Sigmoid colon (tissue), 7 donors: Measurements from ENCODE around the gene SRC. TPM values are rescaled to one million over a fixed set of nuclear protein-coding genes. Genes with fewer than 3 reads are reported as not detected.

Experiments
- DNase-seq: peaks from one replicate; pipeline ENCODE4 v3.0.0-alpha.2; 2019
- H3K27ac ChIP-seq, 4 donors: fragments of 200-600 bp; sonication (generic); one replicate each; pipeline ENCODE4 v1.5.1; 2016 to 2019; ENCODE audit warnings: mild to moderate bottlenecking in 1 of 4
- H3K27me3 ChIP-seq, 3 donors: fragments of 200-600 bp; sonication (generic); one replicate each; pipeline ENCODE4 v1.5.1; 2019; ENCODE audit warnings: mild to moderate bottlenecking in 1 of 3
- H3K36me3 ChIP-seq, 4 donors: fragments of 200-600 bp; sonication (generic); one replicate each; pipeline ENCODE4 v1.5.1; 2016 to 2019
- H3K4me1 ChIP-seq, 4 donors: fragments of 200-600 bp; sonication (generic); one replicate each; pipeline ENCODE4 v1.5.1; 2017 to 2019
- H3K4me3 ChIP-seq, 4 donors: fragments of 200-600 bp; sonication (generic); one replicate each; pipeline ENCODE4 v1.5.1; 2017 to 2019; ENCODE audit warnings: mild to moderate bottlenecking in 2 of 4, moderate library complexity in 1 of 4
- H3K9me3 ChIP-seq, 4 donors: fragments of 200-600 bp in 3 of 4; sonication (generic) in 3 of 4; one replicate each; pipeline versions ENCODE4 v1.5.1 to v1.6.1; 2013 to 2019
- CTCF ChIP-seq, 4 experiments: fragments of 450-650 bp in 3 of 4; fragments of 200-600 bp in 1 of 4; IDR thresholded peaks; one replicate each; pipeline ENCODE4 v1.5.1; 2016 to 2019; ENCODE audit warnings: antibody characterized with exemption in 4 of 4, mild to moderate bottlenecking in 3 of 4, moderate library complexity in 2 of 4
- EP300 ChIP-seq, 4 donors: sonication (generic); formaldehyde crosslinking; IDR thresholded peaks; one replicate each; pipeline ENCODE4 v1.6.1; 2017; ENCODE audit warnings: antibody characterized with exemption in 4 of 4
- POLR2A ChIP-seq, 2 donors: fragments of 450-650 bp; IDR thresholded peaks; one replicate each; pipeline ENCODE4 v1.6.1; 2016; ENCODE audit warnings: antibody characterized with exemption in 2 of 2, mild to moderate bottlenecking in 2 of 2, moderate library complexity in 2 of 2
- POLR2AphosphoS5 ChIP-seq, 4 donors: sonication (generic); formaldehyde crosslinking; IDR thresholded peaks; one replicate each; pipeline ENCODE4 v1.6.1; 2017; ENCODE audit warnings: antibody characterized with exemption in 4 of 4
- WGBS, 2 donors: extraction: QIAGEN DNeasy Blood & Tissue Kit; methylation state at CpG; one replicate each; pipeline ENCODE4 v1.1.7; 2013; 5-methylcytosine and 5-hydroxymethylcytosine counted together
- intact Hi-C: fragments of 100-400 bp; cut with DNase I; formaldehyde crosslinking; loops from one replicate; pipeline ENCODE4 v1.15.1; 2023
- polyA plus RNA-seq, 3 donors: library from polyadenylated mRNA; stranded (reverse); fragments of 200-250 nt; gene quantifications; one replicate each; pipeline ENCODE4 v1.2.3, GENCODE V29; 2013
- total RNA-seq, 4 donors: library from RNA; depleted of rRNA; stranded (reverse); fragments of >200 nt; gene quantifications; one replicate each; pipeline ENCODE4 v1.1.0, GENCODE V29; 2016
- donor health status: healthy with polysubstance abuse.
- donor health status: Bipolar disorder and iron deficiency.
- donor health status: healthy.

SRC gene
- total and polyA plus RNA-seq, 7 donors, result 28.1 to 91.8 (median 52.3) TPM

- Histone ChIP-seq H3K27me3 (no peaks in the 10 kb centered on the region), H3K36me3 (no peaks in the 10 kb centered on the region), H3K4me1 (no peaks in the 10 kb centered on the region), H3K4me3 (no peak overlapping the region), H3K27ac (no peak overlapping the region), H3K9me3 (no peaks in the 10 kb centered on the region)
- TF ChIP-seq POLR2A (IDR thresholded peaks at IDR 0.05), result no peak
- TF ChIP-seq CTCF (IDR thresholded peaks at IDR 0.05), result no peak
- TF ChIP-seq POLR2AphosphoS5 (IDR thresholded peaks at IDR 0.05), result no peak
- TF ChIP-seq EP300 (IDR thresholded peaks at IDR 0.05), result no peak
- WGBS, 2 donors, result 82 to 84% methylated on average over 23 of the region's 23 CpGs
- no peak for DNase-seq
- intact Hi-C loops, result no loop called here
Observed at GRCh38 chr20:37439223-37439933, 93.4 kb downstream of the SRC start.

GRCh38 chr20:37441023-37441422, 95.1 kb downstream of the SRC start:
- Histone ChIP-seq H3K9me3 (no peaks in the 10 kb centered on the region), H3K4me3 (no peak overlapping the region), H3K36me3 (no peaks in the 10 kb centered on the region), H3K27ac (no peak overlapping the region), H3K27me3 (no peaks in the 10 kb centered on the region), H3K4me1 (no peaks in the 10 kb centered on the region)
- DNase-seq, result no peak
- intact Hi-C loops, result no loop called here
- TF ChIP-seq POLR2AphosphoS5 (IDR thresholded peaks at IDR 0.05) (no peak), CTCF (IDR thresholded peaks at IDR 0.05) (no peak), EP300 (IDR thresholded peaks at IDR 0.05) (no peak), POLR2A (IDR thresholded peaks at IDR 0.05) (no peak)
- 96% methylated on average over 4 of the region's 4 CpGs for WGBS, 2 donors

- DNase-seq, result no peak
- no peak overlapping the region for H3K4me3 ChIP-seq
- TF ChIP-seq POLR2AphosphoS5 (IDR thresholded peaks at IDR 0.05) (no peak), EP300 (IDR thresholded peaks at IDR 0.05) (no peak), CTCF (IDR thresholded peaks at IDR 0.05) (no peak), POLR2A (IDR thresholded peaks at IDR 0.05) (no peak)
- intact Hi-C loops, result no loop called here
- no peak overlapping the region for H3K27ac ChIP-seq
- H3K36me3 ChIP-seq, result no peaks in the 10 kb centered on the region
- WGBS, 2 donors, result 77 to 85% methylated on average over 1 of the region's 1 CpG
- H3K9me3 ChIP-seq, result no peaks in the 10 kb centered on the region
- H3K27me3 ChIP-seq, result no peaks in the 10 kb centered on the region
- no peaks in the 10 kb centered on the region for H3K4me1 ChIP-seq
Observed at GRCh38 chr20:37442547-37442946, 96.6 kb downstream of the SRC start.

- Histone ChIP-seq H3K27ac (no peak overlapping the region), H3K36me3 (no peaks in the 10 kb centered on the region), H3K4me1 (no peaks in the 10 kb centered on the region), H3K4me3 (no peak overlapping the region), H3K9me3 (no peaks in the 10 kb centered on the region), H3K27me3 (no peaks in the 10 kb centered on the region)
- intact Hi-C loops, result no loop called here
- WGBS, 2 donors, result 81 to 91% methylated on average over 3 of the region's 3 CpGs
- TF ChIP-seq POLR2AphosphoS5 (IDR thresholded peaks at IDR 0.05), result no peak
- no peak for TF ChIP-seq CTCF (IDR thresholded peaks at IDR 0.05)
- no peak for TF ChIP-seq POLR2A (IDR thresholded peaks at IDR 0.05)
- no peak for TF ChIP-seq EP300 (IDR thresholded peaks at IDR 0.05)
- DNase-seq, result no peak
Observed at GRCh38 chr20:37442986-37443385, 97.0 kb downstream of the SRC start.

- Histone ChIP-seq H3K4me3 (no peak overlapping the region), H3K27me3 (no peaks in the 10 kb centered on the region), H3K27ac (no peak overlapping the region), H3K36me3 (no peaks in the 10 kb centered on the region), H3K4me1 (no peaks in the 10 kb centered on the region), H3K9me3 (no peaks in the 10 kb centered on the region)
- 82 to 88% methylated on average over 4 of the region's 4 CpGs for WGBS, 2 donors
- intact Hi-C loops, result no loop called here
- no peak for TF ChIP-seq CTCF (IDR thresholded peaks at IDR 0.05)
- TF ChIP-seq EP300 (IDR thresholded peaks at IDR 0.05), result no peak
- no peak for TF ChIP-seq POLR2A (IDR thresholded peaks at IDR 0.05)
- no peak for TF ChIP-seq POLR2AphosphoS5 (IDR thresholded peaks at IDR 0.05)
- DNase-seq, result no peak
Observed at GRCh38 chr20:37443596-37443995, 97.7 kb downstream of the SRC start.
